Renal cortical epithelial cell (primary cell): ENCODE measurements around the gene OMP. TPM values are rescaled to one million over a fixed set of nuclear protein-coding genes. Genes with fewer than 3 reads are reported as not detected.

Experiments
- total RNA-seq: library from RNA; depleted of rRNA; stranded (reverse); fragments of >200 nt; gene quantifications from 2 replicates; pipeline ENCODE4 v1.2.3, GENCODE V29; 2014

Gene OMP
- total RNA-seq, 1 donor from 2014 or later: 0.50 TPM

Other genes with a start within 250 kb of the OMP start
- gene ACER3, start 241.9 kb upstream of the OMP start, total RNA-seq: 15.1 and 19.4 TPM in 2 replicates
- gene B3GNT6, start 68.4 kb upstream of the OMP start, total RNA-seq: not detected in 2 replicates
- 3.8 and 19.4 TPM in 2 replicates for gene CAPN5, start 35.9 kb upstream of the OMP start, total RNA-seq
- 0.35 and 1.2 TPM in 2 replicates for gene MYO7A, start 25.4 kb downstream of the OMP start, total RNA-seq
- not detected in 2 replicates for gene GDPD4, start 198.8 kb downstream of the OMP start, total RNA-seq